HepG2 (cell line): ENCODE results near the gene PAXX. TPM values are rescaled to one million over a fixed set of nuclear protein-coding genes. Genes with fewer than 3 reads are reported as not detected.

Experiments used
- ATAC-seq: fragments of 200-7000 bp; cut with Tn5 transposase; 3 replicates; pipeline ENCODE4 v1.9.1; 2020; ENCODE audit warnings: mild to moderate bottlenecking, moderate library complexity
- BruUV-seq: library from RNA; stranded (reverse); fragments of 400-500 nt; replicated peaks from 2 replicates; lab custom pipeline; 2021; lab: Mats Ljungman, UMichigan
- CTCF ChIA-PET: fragments of 300-600 bp; formaldehyde crosslinking; extraction: SDS; loops from one replicate; lab custom pipeline; 2021; ENCODE audit warnings: low total read pairs, inconsistent platforms, low intra/inter-chr PET ratio; lab: Yijun Ruan, JAX
- POLR2A ChIA-PET: fragments of 350-600 bp; sonication (Branson Sonifier 250); formaldehyde crosslinking; loops from one replicate; lab custom pipeline; 2020; ENCODE audit warnings: antibody characterized with exemption, inconsistent platforms; lab: Yijun Ruan, JAX
- DNase-seq: peaks from one replicate; pipeline ENCODE4 v3.0.0-alpha.2; 2015; ENCODE audit warnings: low spot score
- FAIRE-seq: peaks from 3 replicates; lab custom pipeline; 2011; peaks lifted over from hg19 to GRCh38; lab: Jason Lieb, UNC
- H2AFZ ChIP-seq: one replicate; pipeline ENCODE4 v1.6.1; 2011; ENCODE audit warnings: low read length, inconsistent platforms
- H3K27ac ChIP-seq: fragments of 300-600 bp; 3 replicates; pipeline ENCODE4 v1.8.0; 2011; ENCODE audit warnings: mixed run types, mild to moderate bottlenecking, mixed read lengths, low read length, inconsistent platforms; ENCODE audit not compliant: insufficient read depth; ENCODE audit errors: extremely low read length
- H3K27me3 ChIP-seq, 2 experiments: fragments of 200-600 bp in 1 of 2; 2 replicates in 1 of 2; 3 replicates in 1 of 2; pipeline versions ENCODE4 v1.6.0 to v1.8.0; 2011; ENCODE audit warnings: low read length in 2 of 2, mild to moderate bottlenecking in 2 of 2, moderate library complexity in 2 of 2, inconsistent platforms in 1 of 2; ENCODE audit not compliant: insufficient read depth in 2 of 2, control insufficient read depth in 1 of 2
- H3K36me3 ChIP-seq, 2 experiments: fragments of 200-600 bp in 1 of 2; replicated peaks in 1 of 2; 2 replicates in 1 of 2; 3 replicates in 1 of 2; pipeline versions ENCODE4 v1.5.1 to v1.8.0; 2011; ENCODE audit warnings: low read length in 2 of 2, inconsistent platforms in 1 of 2; ENCODE audit not compliant: insufficient read depth in 2 of 2, control insufficient read depth in 1 of 2
- H3K4me1 ChIP-seq: 2 replicates; pipeline ENCODE4 v1.5.1; 2012; ENCODE audit warnings: low read length, inconsistent platforms; ENCODE audit not compliant: insufficient read depth
- H3K4me2 ChIP-seq: 2 replicates; pipeline ENCODE4 v1.6.0; 2011; ENCODE audit warnings: low read depth, low read length, inconsistent platforms
- H3K4me3 ChIP-seq, 3 experiments: fragments of 200-600 bp in 1 of 3; sonication (generic), shearing (Covaris generic) in 1 of 3; replicated peaks in 1 of 3; 2 replicates each; pipeline ENCODE4 v1.5.1; 2011 to 2016; ENCODE audit warnings: low read length in 3 of 3, inconsistent platforms in 2 of 3, low read depth in 2 of 3, mild to moderate bottlenecking in 2 of 3, control low read depth in 1 of 3, mixed read lengths in 1 of 3; ENCODE audit not compliant: insufficient read depth in 1 of 3
- H3K79me2 ChIP-seq: one replicate; pipeline ENCODE4 v1.6.1; 2011; ENCODE audit warnings: low read length, inconsistent platforms; ENCODE audit not compliant: insufficient read depth
- H3K9ac ChIP-seq: 2 replicates; pipeline ENCODE4 v1.6.0; 2011; ENCODE audit warnings: mild to moderate bottlenecking, low read depth, low read length, inconsistent platforms; ENCODE audit not compliant: insufficient read depth
- H3K9me3 ChIP-seq: 2 replicates; pipeline ENCODE4 v1.5.1; 2012; ENCODE audit warnings: mild to moderate bottlenecking, low read length
- H4K20me1 ChIP-seq: 2 replicates; pipeline ENCODE4 v1.6.0; 2011; ENCODE audit warnings: inconsistent platforms, mild to moderate bottlenecking, low read length, moderate library complexity; ENCODE audit not compliant: insufficient read depth
- ATRX ChIP-seq: sonication (generic); formaldehyde crosslinking; IDR thresholded peaks from 2 replicates; pipeline ENCODE4 v1.4.0; 2020; ENCODE audit warnings: missing genetic modification reagents, borderline replicate concordance
- CHCHD3 ChIP-seq: sonication (generic); formaldehyde crosslinking; IDR thresholded peaks from 2 replicates; pipeline ENCODE4 v1.8.0; 2022; ENCODE audit warnings: mild to moderate bottlenecking, missing genetic modification reagents, moderate library complexity
- ELF3 ChIP-seq: IDR thresholded peaks from 2 replicates; pipeline ENCODE4 v1.6.1; 2016; ENCODE audit warnings: missing genetic modification reagents, missing compliant biosample characterization
- HOMEZ ChIP-seq: IDR thresholded peaks from 2 replicates; pipeline ENCODE4 v1.6.1; 2016; ENCODE audit warnings: low read depth
- MED13 ChIP-seq: sonication (generic); formaldehyde crosslinking; IDR thresholded peaks from 2 replicates; pipeline ENCODE4 v1.5.0; 2020; ENCODE audit warnings: missing genetic modification reagents
- NRL ChIP-seq: sonication (generic); formaldehyde crosslinking; IDR thresholded peaks from 2 replicates; pipeline ENCODE4 v1.5.0; 2020; ENCODE audit warnings: missing genetic modification reagents, mild to moderate bottlenecking, moderate library complexity, borderline replicate concordance
- POLR2A ChIP-seq, 2 experiments: IDR thresholded peaks; 2 replicates each; pipeline ENCODE4 v1.6.1; 2011; ENCODE audit warnings: low read depth in 2 of 2, low read length in 2 of 2, mild to moderate bottlenecking in 1 of 2, moderate library complexity in 1 of 2; ENCODE audit not compliant: insufficient read depth in 1 of 2
- SPEN ChIP-seq: sonication (generic); formaldehyde crosslinking; IDR thresholded peaks from 2 replicates; pipeline ENCODE4 v1.5.1; 2020; ENCODE audit warnings: low read depth, mild to moderate bottlenecking, missing genetic modification reagents
- ZBTB14 ChIP-seq: sonication (generic); formaldehyde crosslinking; IDR thresholded peaks from 2 replicates; pipeline ENCODE4 v1.4.0; 2020; ENCODE audit warnings: missing genetic modification reagents
- ZFAT ChIP-seq: sonication (generic); formaldehyde crosslinking; conservative IDR thresholded peaks from 2 replicates; pipeline ENCODE4 v1.8.1; 2023; ENCODE audit warnings: missing genetic modification reagents, inconsistent platforms
- ZNF124 ChIP-seq: sonication (generic); formaldehyde crosslinking; IDR thresholded peaks from 2 replicates; pipeline ENCODE4 v1.4.0; 2020; ENCODE audit warnings: missing genetic modification reagents
- ZNF441 ChIP-seq: sonication (generic); formaldehyde crosslinking; IDR thresholded peaks from 2 replicates; pipeline ENCODE4 v1.7.0; 2021; ENCODE audit warnings: missing genetic modification reagents, borderline replicate concordance
- ZNF670 ChIP-seq: sonication (generic); formaldehyde crosslinking; IDR thresholded peaks from 2 replicates; pipeline ENCODE4 v1.8.0; 2022; ENCODE audit warnings: mild to moderate bottlenecking, missing genetic modification reagents, borderline replicate concordance
- ZNF780A ChIP-seq: sonication (generic); formaldehyde crosslinking; IDR thresholded peaks from 2 replicates; pipeline ENCODE4 v1.8.0; 2022; ENCODE audit warnings: mild to moderate bottlenecking, missing genetic modification reagents, moderate library complexity
- ZNF782 ChIP-seq: sonication (generic); formaldehyde crosslinking; IDR thresholded peaks from 2 replicates; pipeline ENCODE4 v1.4.0; 2020; ENCODE audit warnings: missing genetic modification reagents, mild to moderate bottlenecking, borderline replicate concordance
- ZNF792 ChIP-seq: IDR thresholded peaks from 2 replicates; pipeline ENCODE4 v1.6.1; 2016
- ZSCAN9 ChIP-seq: IDR thresholded peaks from 2 replicates; pipeline ENCODE4 v1.6.1; 2016; ENCODE audit warnings: borderline replicate concordance
- WGBS: methylation state at CpG from one replicate; pipeline ENCODE4 v1.1.6; 2017; ENCODE audit warnings: low lambda C conversion rate; 5-methylcytosine and 5-hydroxymethylcytosine counted together
- in situ Hi-C: cut with HindIII; loops from 2 replicates; pipeline ENCODE4 v1.10.0; 2017; ENCODE audit warnings: low pct_unique_long_range_greater_than_20kb; ENCODE audit not compliant: extremely low pct_ligation_motif_present
- intact Hi-C: fragments of 100-400 bp; cut with micrococcal nuclease; formaldehyde crosslinking; loops from one replicate; pipeline ENCODE4 v1.10.0; 2022; ENCODE audit not compliant: unreplicated experiment
- polyA plus RNA-seq, 8 experiments: library from polyadenylated mRNA; depleted of rRNA in 3 of 8; stranded (reverse) in 7 of 8; unstranded in 1 of 8; fragments of >200 nt; fragmentation: Illumina TruSeq in 4 of 8; extraction: Trizol in 4 of 8; gene quantifications; 2 replicates each; pipeline versions ENCODE4 v1.2.1 to v1.2.3, GENCODE V29; 2011 to 2016; ENCODE audit warnings: low read depth in 4 of 8, missing spikeins in 1 of 8, mixed read lengths in 1 of 8; ENCODE audit not compliant: insufficient read depth in 1 of 8
- total RNA-seq, 5 experiments: library from RNA; depleted of rRNA; stranded (reverse); fragments of >200 nt; fragmentation: Illumina TruSeq; extraction: Trizol; gene quantifications; 2 replicates each; pipeline ENCODE4 v1.2.3, GENCODE V29; 2016; ENCODE audit warnings: low read depth in 1 of 5
- TF ChIP-seq, protein P1 (sequence below): sonication (generic); formaldehyde crosslinking; IDR thresholded peaks from 2 replicates; pipeline ENCODE4 v1.4.0; 2020; ENCODE audit warnings: missing genetic modification reagents
- TF ChIP-seq, protein P2 (sequence below): sonication (generic); formaldehyde crosslinking; IDR thresholded peaks from 2 replicates; pipeline ENCODE4 v1.8.1; 2023; ENCODE audit warnings: missing genetic modification reagents, inconsistent platforms, borderline replicate concordance

PAXX gene
- total and polyA plus RNA-seq, 2 of the 13 experiments (the other 11 are each of a cell fraction or from before 2014, with no cell fraction given) = 14.0 to 31.9 TPM

DNA sequence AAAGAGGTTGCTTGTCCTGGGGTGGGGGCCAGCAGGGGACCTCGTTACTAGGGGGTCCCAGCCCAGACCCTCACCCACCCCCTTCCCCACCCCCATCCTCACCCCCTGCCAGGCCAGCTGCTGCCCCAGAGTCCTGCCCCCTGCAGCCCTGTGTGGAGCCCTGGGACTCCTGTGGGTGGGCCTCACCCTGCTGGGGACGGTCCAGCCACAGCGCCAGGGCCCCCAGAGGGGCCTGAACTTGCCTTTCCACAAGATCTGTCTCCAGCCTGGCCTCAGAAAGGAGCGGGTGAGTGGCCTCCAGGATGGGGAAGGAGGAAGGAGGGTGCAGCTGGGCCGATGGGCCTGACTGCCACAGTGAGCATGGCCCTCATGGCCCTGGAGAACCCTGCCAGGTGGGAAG, 22.4 kb upstream of the PAXX start:
- in situ Hi-C loops = no loop called here
- intact Hi-C loops = loop anchor here (2.0 kb wide), 1 partner anchor 21 kb away; no protein-coding TSS in a partner anchor
- Histone ChIP-seq H3K36me3 (no peaks in the 10 kb centered on the region), H3K4me1 (peaks cover 49% of the 10 kb centered on the region), H3K4me2 (no peak overlapping the region), H3K9me3 (no peaks in the 10 kb centered on the region), H3K79me2 (no peaks in the 10 kb centered on the region), H3K4me3 (no peak overlapping the region), H3K27me3 (peaks cover 24 to 69% of the 10 kb centered on the region in 2 experiments), H3K9ac (no peak overlapping the region), H3K27ac (no peak overlapping the region), H2AFZ (no peak overlapping the region), H4K20me1 (no peaks in the 10 kb centered on the region)
- no peak for ATAC-seq
- BruUV-seq = no TSS peak
- no peak for DNase-seq
- CTCF ChIA-PET = no interaction called here
- 7% methylated on average over 3 of the region's 5 CpGs for WGBS
- no peak for FAIRE-seq
- no peak for TF ChIP-seq SPEN (CRISPR knock-in tag)
- TF ChIP-seq ZNF780A (CRISPR knock-in tag) = no peak
- TF ChIP-seq ZBTB14 = no peak
- TF ChIP-seq MED13 (CRISPR knock-in tag) = no peak
- TF ChIP-seq HOMEZ (CRISPR knock-in tag) = no peak
- no peak for TF ChIP-seq ZNF782
- no peak for TF ChIP-seq ZNF792 (CRISPR knock-in tag)
- no peak for TF ChIP-seq ZNF124 (CRISPR knock-in tag)
- TF ChIP-seq, protein P1, sequence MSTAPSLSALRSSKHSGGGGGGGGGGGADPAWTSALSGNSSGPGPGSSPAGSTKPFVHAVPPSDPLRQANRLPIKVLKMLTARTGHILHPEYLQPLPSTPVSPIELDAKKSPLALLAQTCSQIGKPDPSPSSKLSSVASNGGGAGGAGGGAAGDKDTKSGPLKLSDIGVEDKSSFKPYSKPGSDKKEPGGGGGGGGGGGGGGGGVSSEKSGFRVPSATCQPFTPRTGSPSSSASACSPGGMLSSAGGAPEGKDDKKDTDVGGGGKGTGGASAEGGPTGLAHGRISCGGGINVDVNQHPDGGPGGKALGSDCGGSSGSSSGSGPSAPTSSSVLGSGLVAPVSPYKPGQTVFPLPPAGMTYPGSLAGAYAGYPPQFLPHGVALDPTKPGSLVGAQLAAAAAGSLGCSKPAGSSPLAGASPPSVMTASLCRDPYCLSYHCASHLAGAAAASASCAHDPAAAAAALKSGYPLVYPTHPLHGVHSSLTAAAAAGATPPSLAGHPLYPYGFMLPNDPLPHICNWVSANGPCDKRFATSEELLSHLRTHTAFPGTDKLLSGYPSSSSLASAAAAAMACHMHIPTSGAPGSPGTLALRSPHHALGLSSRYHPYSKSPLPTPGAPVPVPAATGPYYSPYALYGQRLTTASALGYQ (CRISPR knock-in tag) = no peak
- no peak for TF ChIP-seq ZNF670 (CRISPR knock-in tag)
- no peak for TF ChIP-seq ELF3 (CRISPR knock-in tag)
- TF ChIP-seq ZSCAN9 (CRISPR knock-in tag) = no peak
- no peak for TF ChIP-seq ZFAT
- TF ChIP-seq, protein P2, sequence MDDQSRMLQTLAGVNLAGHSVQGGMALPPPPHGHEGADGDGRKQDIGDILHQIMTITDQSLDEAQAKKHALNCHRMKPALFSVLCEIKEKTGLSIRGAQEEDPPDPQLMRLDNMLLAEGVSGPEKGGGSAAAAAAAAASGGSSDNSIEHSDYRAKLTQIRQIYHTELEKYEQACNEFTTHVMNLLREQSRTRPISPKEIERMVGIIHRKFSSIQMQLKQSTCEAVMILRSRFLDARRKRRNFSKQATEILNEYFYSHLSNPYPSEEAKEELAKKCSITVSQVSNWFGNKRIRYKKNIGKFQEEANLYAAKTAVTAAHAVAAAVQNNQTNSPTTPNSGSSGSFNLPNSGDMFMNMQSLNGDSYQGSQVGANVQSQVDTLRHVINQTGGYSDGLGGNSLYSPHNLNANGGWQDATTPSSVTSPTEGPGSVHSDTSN (CRISPR knock-in tag) = no peak
- TF ChIP-seq ZNF441 (CRISPR knock-in tag) = no peak
- no peak for TF ChIP-seq NRL (CRISPR knock-in tag)
- TF ChIP-seq CHCHD3 = no peak
- no peak for TF ChIP-seq POLR2A (IDR thresholded peaks at IDR 0.05; ENCODE audit: insufficient read depth in 1 of 2, low read depth in 2 of 2, low read length in 2 of 2)
- no peak for TF ChIP-seq ATRX (CRISPR knock-in tag)
- POLR2A ChIA-PET = interaction anchor here (1.2 kb wide), 1 partner anchor 22 kb away, joined by 5 read pairs; no protein-coding TSS in a partner anchor
